Fibroblast of lung (primary cell): Measurements from ENCODE around the gene UMAD1. TPM values are rescaled to one million over a fixed set of nuclear protein-coding genes. Genes with fewer than 3 reads are reported as not detected.
"Not testable (repeated sequence)": the region's sequence is repeated elsewhere in the genome, so short reads cannot be mapped to it uniquely, and the experiment has no call there.

Experiments
- DNase-seq, 2 donors: peaks; one replicate each; pipeline versions ENCODE4 v3.0.0 to v3.0.0-alpha.2; 2010; ENCODE audit warnings: low read depth in 2 of 2
- H2AFZ ChIP-seq: 2 replicates; pipeline ENCODE4 v1.5.1; 2012; ENCODE audit warnings: low read length, control low read depth, inconsistent platforms
- H3K27ac ChIP-seq: 2 replicates; pipeline ENCODE4 v1.5.1; 2011; ENCODE audit warnings: low read length, control low read depth; ENCODE audit not compliant: insufficient read depth
- H3K27me3 ChIP-seq: 2 replicates; pipeline ENCODE4 v1.5.1; 2011; ENCODE audit warnings: mild to moderate bottlenecking, low read length; ENCODE audit not compliant: control insufficient read depth, insufficient read depth
- H3K36me3 ChIP-seq: 2 replicates; pipeline ENCODE4 v1.5.1; 2011; ENCODE audit warnings: low read length; ENCODE audit not compliant: control insufficient read depth, insufficient read depth
- H3K4me1 ChIP-seq: 2 replicates; pipeline ENCODE4 v1.5.1; 2011; ENCODE audit warnings: low read length; ENCODE audit not compliant: control insufficient read depth, insufficient read depth; ENCODE audit errors: extremely low read depth
- H3K4me2 ChIP-seq: 2 replicates; pipeline ENCODE4 v1.5.1; 2011; ENCODE audit warnings: low read length, control low read depth; ENCODE audit not compliant: insufficient read depth; ENCODE audit errors: extremely low read depth
- H3K4me3 ChIP-seq, 4 experiments: fragments of 200-600 bp in 1 of 4; sonication (generic) in 1 of 4; replicated peaks in 1 of 4; 2 replicates each; pipeline ENCODE4 v1.5.1; 2011 to 2016; ENCODE audit warnings: low read length in 4 of 4, low read depth in 3 of 4, mild to moderate bottlenecking in 3 of 4, control low read depth in 2 of 4, inconsistent platforms in 1 of 4, mixed read lengths in 1 of 4; ENCODE audit not compliant: insufficient read depth in 1 of 4; ENCODE audit errors: control extremely low read depth in 1 of 4
- H3K79me2 ChIP-seq: 2 replicates; pipeline ENCODE4 v1.5.1; 2012; ENCODE audit warnings: mild to moderate bottlenecking, low read length, inconsistent platforms; ENCODE audit not compliant: control insufficient read depth, insufficient read depth
- H3K9ac ChIP-seq: 2 replicates; pipeline ENCODE4 v1.5.1; 2011; ENCODE audit warnings: mild to moderate bottlenecking, low read length, control low read depth; ENCODE audit not compliant: insufficient read depth
- H3K9me3 ChIP-seq: 2 replicates; pipeline ENCODE4 v1.5.1; 2012; ENCODE audit warnings: low read depth, low read length; ENCODE audit not compliant: control insufficient read depth, insufficient read depth
- H4K20me1 ChIP-seq: 2 replicates; pipeline ENCODE4 v1.5.1; 2011; ENCODE audit warnings: low read length; ENCODE audit not compliant: control insufficient read depth, insufficient read depth; ENCODE audit errors: extremely low read depth
- CTCF ChIP-seq, 2 donors: IDR thresholded peaks in 1 of 2; conservative IDR thresholded peaks in 1 of 2; 1 replicate in 1 of 2; 2 replicates in 1 of 2; pipeline ENCODE4 v1.5.1; 2011 to 2012; ENCODE audit warnings: low read length in 2 of 2, control low read depth in 1 of 2, inconsistent platforms in 1 of 2, low read depth in 1 of 2, mild to moderate bottlenecking in 1 of 2
- EZH2 ChIP-seq: IDR thresholded peaks from 2 replicates; pipeline ENCODE4 v1.5.1; 2012; ENCODE audit warnings: low read length, control low read depth, mild to moderate bottlenecking; ENCODE audit errors: missing control alignments
- polyA plus RNA-seq, 2 donors: library from polyadenylated mRNA; depleted of rRNA in 1 of 2; stranded (reverse) in 1 of 2; unstranded in 1 of 2; fragments of >200 nt; gene quantifications; 2 replicates each; pipeline ENCODE4 v1.2.1, GENCODE V29; 2011 to 2012; ENCODE audit warnings: missing spikeins in 1 of 2
- total RNA-seq: library from RNA; depleted of rRNA; stranded (reverse); fragments of >200 nt; gene quantifications from 2 replicates; pipeline ENCODE4 v1.2.1, GENCODE V29; 2014

UMAD1 gene
- total and polyA plus RNA-seq, 2 donors (not counting 1 experiment from before 2014, with no cell fraction given) = 12.4 to 19.8 TPM

DNA sequence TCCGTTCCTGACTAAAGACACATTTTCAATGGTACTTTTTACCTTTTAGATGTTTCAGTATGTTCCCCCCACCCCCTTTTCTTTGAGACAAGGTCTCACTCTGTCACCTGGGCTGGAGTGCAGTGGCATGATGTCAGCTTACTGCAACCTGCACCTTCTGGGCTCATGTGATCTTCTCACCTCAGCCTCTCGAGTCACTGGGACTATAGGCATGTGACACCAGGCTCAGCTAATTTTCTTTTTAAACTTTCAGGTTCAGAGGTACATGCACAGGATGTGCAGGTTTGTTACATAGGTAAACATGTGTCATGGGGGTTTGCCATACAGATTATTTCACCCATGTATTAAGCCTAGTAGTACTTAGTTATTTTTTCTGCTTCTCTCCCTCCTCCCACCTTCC is 177.2 kb downstream of the UMAD1 start:
- Histone ChIP-seq H3K4me2 (no peak overlapping the region), H4K20me1 (no peaks in the 10 kb centered on the region), H3K9ac (no peak overlapping the region), H3K4me3 (no peak overlapping the region), H3K36me3 (no peaks in the 10 kb centered on the region), H3K9me3 (no peaks in the 10 kb centered on the region), H3K79me2 (no peaks in the 10 kb centered on the region), H3K27ac (no peak overlapping the region), H3K4me1 (no peaks in the 10 kb centered on the region), H3K27me3 (no peaks in the 10 kb centered on the region), H2AFZ (no peak overlapping the region)
- DNase-seq = no peak
- TF ChIP-seq EZH2 (no peak), CTCF (conservative IDR thresholded peaks at IDR 0.05 in 1 of 2, IDR thresholded peaks at IDR 0.05 in 1 of 2; ENCODE audit: low read depth in 1 of 2, low read length in 2 of 2) (no peak)

DNA sequence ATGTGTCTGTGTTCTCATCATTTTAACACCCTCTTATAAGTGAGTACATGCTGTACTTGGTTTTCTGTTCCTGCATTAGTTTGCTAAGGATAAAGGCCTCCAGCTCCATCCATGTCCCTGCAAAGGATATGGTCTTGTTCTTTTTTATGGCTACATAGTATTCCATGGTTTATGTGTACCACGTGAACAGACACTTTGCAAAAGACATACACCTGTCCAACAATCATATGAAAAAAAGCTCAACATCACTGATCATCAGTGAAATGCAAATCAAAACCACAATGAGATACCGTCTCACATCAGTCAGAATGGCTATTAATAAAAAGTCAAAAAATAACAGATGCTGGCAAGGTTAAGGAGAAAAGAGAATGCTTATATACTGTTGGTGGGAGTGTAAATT is 177.6 kb downstream of the UMAD1 start:
- H3K4me2 ChIP-seq, H3K4me1 ChIP-seq, DNase-seq, H4K20me1 ChIP-seq, H3K9ac ChIP-seq, H3K9me3 ChIP-seq, H3K4me3 ChIP-seq, H2AFZ ChIP-seq, H3K79me2 ChIP-seq, H3K27me3 ChIP-seq, H3K27ac ChIP-seq, H3K36me3 ChIP-seq: not testable (repeated sequence)

- Histone ChIP-seq H3K27ac (no peak overlapping the region), H4K20me1 (no peaks in the 10 kb centered on the region), H3K4me1 (no peaks in the 10 kb centered on the region), H3K27me3 (no peaks in the 10 kb centered on the region), H3K9ac (no peak overlapping the region), H3K4me3 (no peak overlapping the region), H3K4me2 (no peak overlapping the region), H3K9me3 (no peaks in the 10 kb centered on the region), H3K79me2 (no peaks in the 10 kb centered on the region), H3K36me3 (no peaks in the 10 kb centered on the region), H2AFZ (no peak overlapping the region)
- DNase-seq = peak in 1 of 2 donors; percentile 5
- TF ChIP-seq CTCF (conservative IDR thresholded peaks at IDR 0.05 in 1 of 2, IDR thresholded peaks at IDR 0.05 in 1 of 2; ENCODE audit: low read depth in 1 of 2, low read length in 2 of 2) (no peak), EZH2 (no peak)
Observed at GRCh38 chr7:7819442-7820247, 179.1 kb downstream of the UMAD1 start.
